GM12891 (cell line): Measurements from ENCODE around the gene PDPR.
"Not testable (repeated sequence)": the region's sequence is repeated elsewhere in the genome, so short reads cannot be mapped to it uniquely, and the experiment has no call there.

ENCODE experiments used
- POLR2A ChIP-seq: IDR thresholded peaks from 2 replicates; pipeline ENCODE4 v1.6.1; 2011; ENCODE audit warnings: low read depth, low read length, control low read depth
- POLR2AphosphoS5 ChIP-seq: IDR thresholded peaks from 2 replicates; pipeline ENCODE4 v1.6.1; 2011; ENCODE audit warnings: low read depth, low read length, control low read depth
- TAF1 ChIP-seq: IDR thresholded peaks from 2 replicates; pipeline ENCODE4 v1.6.1; 2011; ENCODE audit warnings: low read depth, low read length, control low read depth

DNA sequence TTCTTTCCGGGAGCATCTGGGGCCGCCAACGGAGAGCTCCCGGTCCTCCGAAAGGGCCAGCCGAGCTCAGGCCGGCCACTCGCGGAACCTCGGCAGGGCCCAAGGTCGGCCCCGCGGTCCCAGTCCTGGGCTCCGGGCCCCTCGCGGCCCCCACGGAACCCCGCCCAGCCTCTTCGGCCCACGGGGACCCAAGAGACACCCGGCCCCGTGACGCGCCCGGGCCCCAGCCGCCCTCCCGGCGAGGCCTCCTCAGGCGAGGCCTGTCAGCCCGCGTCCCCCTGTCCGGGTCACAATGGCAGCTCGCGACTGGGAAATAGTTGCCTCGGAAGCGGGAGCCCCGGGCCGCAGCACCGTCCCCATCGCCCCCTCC lies 48.8 kb upstream of the PDPR start:
- not testable (repeated sequence) for TF ChIP-seq POLR2A, POLR2AphosphoS5, TAF1
